Testis (tissue), 3 donors: Measurements from ENCODE around the gene ABCC8. TPM values are rescaled to one million over a fixed set of nuclear protein-coding genes. Genes with fewer than 3 reads are reported as not detected.

Experiments
- DNase-seq: peaks from one replicate; pipeline ENCODE4 v3.0.0-alpha.2; 2019
- H3K27ac ChIP-seq, 2 donors: fragments of 200-600 bp; sonication (generic); one replicate each; pipeline ENCODE4 v1.5.1; 2019
- H3K27me3 ChIP-seq: fragments of 200-600 bp; sonication (generic); one replicate; pipeline ENCODE4 v1.5.1; 2019
- H3K36me3 ChIP-seq: fragments of 200-600 bp; sonication (generic); one replicate; pipeline ENCODE4 v1.5.1; 2017; ENCODE audit warnings: low read depth; ENCODE audit errors: missing control alignments
- H3K4me1 ChIP-seq: fragments of 200-600 bp; sonication (generic); one replicate; pipeline ENCODE4 v1.5.1; 2019
- H3K4me3 ChIP-seq, 2 donors: fragments of 200-600 bp; sonication (generic); one replicate each; pipeline ENCODE4 v1.5.1; 2017 to 2019
- H3K9me3 ChIP-seq: fragments of 200-600 bp; sonication (generic); one replicate; pipeline ENCODE4 v1.5.1; 2017
- CTCF ChIP-seq, 3 experiments: fragments of 450-650 bp in 2 of 3; fragments of 200-600 bp in 1 of 3; sonication (generic) in 1 of 3; IDR thresholded peaks; one replicate each; pipeline ENCODE4 v1.5.1; 2016 to 2019; ENCODE audit warnings: antibody characterized with exemption in 3 of 3, mild to moderate bottlenecking in 2 of 3, moderate library complexity in 1 of 3
- POLR2A ChIP-seq: fragments of 450-650 bp; IDR thresholded peaks from one replicate; pipeline ENCODE4 v1.6.1; 2017; ENCODE audit warnings: antibody characterized with exemption, mild to moderate bottlenecking, moderate library complexity
- WGBS, 2 donors: methylation state at CpG; one replicate each; pipeline ENCODE4 v1.1.5; 2018; 5-methylcytosine and 5-hydroxymethylcytosine counted together
- intact Hi-C: fragments of 100-400 bp; cut with DNase I; formaldehyde crosslinking; loops from one replicate; pipeline ENCODE4 v1.15.1; 2023; ENCODE audit warnings: low total_unique reads
- polyA plus RNA-seq: library from polyadenylated mRNA; stranded (reverse); fragments of 350-450 nt; fragmentation: Illumina TruSeq; extraction: RNeasy Lipid Tissue Mini Kit (QIAGEN cat#74804); gene quantifications from one replicate; pipeline ENCODE4 v1.2.3, GENCODE V29; 2014; ENCODE audit warnings: low read depth, low replicate concordance; ENCODE audit not compliant: insufficient read depth
- total RNA-seq, 2 donors: library from RNA; depleted of rRNA; stranded (reverse); fragments of >200 nt; gene quantifications; one replicate each; pipeline ENCODE4 v1.2.3, GENCODE V29; 2016

The ABCC8 gene
- total and polyA plus RNA-seq, 3 donors from 2014 or later: 1.5 to 2.2 (median 2.0) TPM

GRCh38 chr11:17483505-17483904 is 6.9 kb upstream of the ABCC8 start:
- Histone ChIP-seq H3K4me3 (no peak overlapping the region), H3K36me3 (no peaks in the 10 kb centered on the region), H3K4me1 (no peaks in the 10 kb centered on the region), H3K27me3 (no peaks in the 10 kb centered on the region), H3K27ac (no peak overlapping the region), H3K9me3 (no peaks in the 10 kb centered on the region)
- no peak for DNase-seq
- intact Hi-C loops: no loop called here
- 90 to 92% methylated on average over 2 of the region's 2 CpGs for WGBS, 2 donors
- TF ChIP-seq CTCF (IDR thresholded peaks at IDR 0.05): no peak
- TF ChIP-seq POLR2A: no peak

- 70 to 95% methylated on average over 4 to 5 of the region's 5 CpGs for WGBS, 2 donors
- H3K4me3 ChIP-seq: no peak overlapping the region
- no peak overlapping the region for H3K27ac ChIP-seq
- no peak for DNase-seq
- no peaks in the 10 kb centered on the region for H3K27me3 ChIP-seq
- H3K36me3 ChIP-seq: no peaks in the 10 kb centered on the region
- intact Hi-C loops: no loop called here
- no peaks in the 10 kb centered on the region for H3K9me3 ChIP-seq
- no peaks in the 10 kb centered on the region for H3K4me1 ChIP-seq
- TF ChIP-seq CTCF (IDR thresholded peaks at IDR 0.05) (no peak), POLR2A (no peak)
Observed at GRCh38 chr11:17481905-17482304, 5.3 kb upstream of the ABCC8 start.

GRCh38 chr11:17479284-17480214 is 2.9 kb upstream of the ABCC8 start:
- Histone ChIP-seq H3K4me3 (no peak overlapping the region), H3K27me3 (no peaks in the 10 kb centered on the region), H3K4me1 (no peaks in the 10 kb centered on the region), H3K27ac (no peak overlapping the region), H3K9me3 (no peaks in the 10 kb centered on the region), H3K36me3 (no peaks in the 10 kb centered on the region)
- intact Hi-C loops: no loop called here
- TF ChIP-seq CTCF (IDR thresholded peaks at IDR 0.05) (no peak), POLR2A (no peak)
- no peak for DNase-seq
- WGBS, 2 donors: 37 to 51% methylated on average over 13 to 14 of the region's 14 CpGs

GRCh38 chr11:17478070-17478469 is 1.4 kb upstream of the ABCC8 start:
- Histone ChIP-seq H3K4me1 (no peaks in the 10 kb centered on the region), H3K4me3 (no peak overlapping the region), H3K27ac (no peak overlapping the region), H3K27me3 (no peaks in the 10 kb centered on the region), H3K36me3 (no peaks in the 10 kb centered on the region), H3K9me3 (no peaks in the 10 kb centered on the region)
- intact Hi-C loops: no loop called here
- TF ChIP-seq CTCF (IDR thresholded peaks at IDR 0.05) (no peak), POLR2A (no peak)
- DNase-seq: no peak
- WGBS, 2 donors: 50 to 57% methylated on average over 6 of the region's 6 CpGs

- Histone ChIP-seq H3K27me3 (no peaks in the 10 kb centered on the region), H3K27ac (no peak overlapping the region), H3K4me3 (no peak overlapping the region), H3K36me3 (no peaks in the 10 kb centered on the region), H3K4me1 (no peaks in the 10 kb centered on the region), H3K9me3 (no peaks in the 10 kb centered on the region)
- WGBS, 2 donors: 41% methylated on average over 6 of the region's 6 CpGs
- intact Hi-C loops: no loop called here
- TF ChIP-seq POLR2A: no peak
- no peak for TF ChIP-seq CTCF (IDR thresholded peaks at IDR 0.05)
- DNase-seq: no peak
Observed at GRCh38 chr11:17477361-17477760, 716 bp upstream of the ABCC8 start.
